Breast epithelium (tissue), 3 donors: ENCODE data around the gene CLCN3.
"Not testable (repeated sequence)": the region's sequence is repeated elsewhere in the genome, so short reads cannot be mapped to it uniquely, and the experiment has no call there.

ENCODE experiments used
- CTCF ChIP-seq, 3 donors: fragments of 450-650 bp; IDR thresholded peaks; one replicate each; pipeline ENCODE4 v1.5.1; 2016 to 2017; ENCODE audit warnings: antibody characterized with exemption in 3 of 3, mild to moderate bottlenecking in 3 of 3, moderate library complexity in 3 of 3
- POLR2A ChIP-seq: fragments of 450-650 bp; IDR thresholded peaks from one replicate; pipeline ENCODE4 v1.6.1; 2016; ENCODE audit warnings: antibody characterized with exemption, mild to moderate bottlenecking, moderate library complexity
- POLR2AphosphoS5 ChIP-seq, 3 donors: sonication (generic); formaldehyde crosslinking; IDR thresholded peaks; one replicate each; pipeline ENCODE4 v1.6.1; 2017; ENCODE audit warnings: antibody characterized with exemption in 3 of 3

- not testable (repeated sequence) for TF ChIP-seq CTCF (IDR thresholded peaks at IDR 0.05); POLR2A; POLR2AphosphoS5 (IDR thresholded peaks at IDR 0.05)
These were observed 49.4 kb upstream of the CLCN3 start for GRCh38 chr4:169571012-169571411.
